Iris pigment epithelial cell (primary cell): ENCODE results near the gene MSH3.
"Not testable (repeated sequence)": the region's sequence is repeated elsewhere in the genome, so short reads cannot be mapped to it uniquely, and the experiment has no call there.

ENCODE experiments used
- DNase-seq: peaks from one replicate; pipeline ENCODE4 v3.0.0-alpha.2; 2011; ENCODE audit warnings: low read depth

The MSH3 gene

DNA sequence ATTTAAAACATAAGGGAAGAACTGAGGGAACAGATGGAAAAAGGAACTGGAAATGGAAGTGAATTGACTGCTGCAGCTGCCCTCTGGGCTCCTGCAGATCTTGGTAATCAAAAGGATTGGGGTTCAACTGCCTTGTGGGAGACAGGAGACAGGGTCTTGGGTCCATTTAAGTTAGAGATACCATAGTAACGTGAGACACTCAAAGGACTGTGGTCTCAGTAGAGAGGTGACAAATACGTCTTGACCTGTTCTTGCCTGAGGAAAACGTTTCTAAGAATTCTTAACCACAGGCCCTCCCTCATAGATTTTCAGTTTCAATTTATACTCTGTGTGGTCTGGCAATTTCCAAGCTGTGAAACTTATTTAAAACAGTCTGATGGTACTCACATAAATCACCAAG is 101.2 kb downstream of the MSH3 start:
- no peak for DNase-seq

DNA sequence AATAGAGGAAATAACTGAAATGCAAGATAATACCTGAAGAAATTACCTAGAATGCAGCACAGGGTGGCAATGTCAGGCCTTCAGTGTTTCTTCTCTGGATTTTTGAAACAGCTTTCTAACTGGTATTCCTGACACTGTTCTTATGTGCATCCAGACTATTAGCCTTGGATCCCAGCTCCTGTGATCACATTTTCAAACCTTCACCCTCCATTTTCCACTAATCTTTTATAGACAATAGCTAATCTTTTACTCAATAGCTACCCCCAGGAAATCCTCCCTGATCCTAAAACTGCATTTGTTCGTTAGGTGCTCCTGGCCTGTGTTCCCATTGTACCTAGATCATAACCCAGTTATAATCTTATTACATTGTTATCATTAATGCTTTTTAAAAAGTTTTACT is 101.8 kb downstream of the MSH3 start:
- DNase-seq = no peak

DNA sequence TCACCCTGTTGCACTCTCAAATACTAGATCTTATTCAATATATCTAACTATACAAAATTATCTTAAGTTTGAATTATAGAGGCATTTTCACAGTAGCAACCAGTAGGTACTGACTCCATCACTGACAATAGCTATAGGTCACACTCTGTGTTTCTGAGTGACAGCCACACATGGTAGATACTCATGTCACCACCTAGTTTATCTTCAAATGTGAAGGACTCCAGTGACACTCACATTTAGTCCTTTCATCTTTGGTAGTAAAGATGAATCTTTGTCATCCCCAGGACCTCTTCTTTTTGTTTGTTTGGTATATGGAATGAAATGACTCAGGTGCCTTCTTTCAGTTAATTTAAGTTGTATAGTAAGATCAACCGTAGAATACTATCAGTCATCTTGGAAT is 102.8 kb downstream of the MSH3 start:
- no peak for DNase-seq

DNA sequence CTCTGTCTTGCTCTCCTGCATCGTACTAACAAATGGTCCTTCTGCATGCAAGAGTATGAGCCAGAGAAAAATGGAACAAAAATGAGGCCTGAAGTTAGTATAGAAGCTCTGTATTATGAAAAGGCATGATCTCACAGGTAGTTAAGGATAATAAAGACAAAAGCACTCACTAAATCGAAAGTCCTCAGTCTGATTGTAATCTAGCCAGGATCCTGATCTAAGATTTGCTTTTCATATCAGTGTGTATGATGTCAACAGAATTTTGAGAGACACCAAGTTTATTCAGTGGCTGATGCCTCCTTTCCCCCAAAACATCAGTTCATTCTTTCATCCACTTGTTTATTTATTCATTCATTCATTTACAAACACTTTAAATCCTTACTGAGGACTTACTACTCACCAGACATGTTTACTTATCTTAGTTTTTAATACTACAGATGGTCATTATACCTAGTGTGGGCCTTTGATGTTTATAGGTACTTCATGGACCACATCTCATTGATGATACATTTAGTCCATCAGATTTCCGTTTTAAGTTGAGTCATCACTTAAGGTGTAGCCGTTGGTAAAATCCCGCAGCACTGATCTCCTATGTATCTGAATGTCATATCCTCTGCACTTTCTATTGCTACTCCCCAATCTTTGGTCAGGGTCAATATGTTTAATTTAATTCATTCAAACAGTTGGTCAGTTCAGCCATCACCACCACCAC is 105.6 kb downstream of the MSH3 start:
- no peak for DNase-seq

DNA sequence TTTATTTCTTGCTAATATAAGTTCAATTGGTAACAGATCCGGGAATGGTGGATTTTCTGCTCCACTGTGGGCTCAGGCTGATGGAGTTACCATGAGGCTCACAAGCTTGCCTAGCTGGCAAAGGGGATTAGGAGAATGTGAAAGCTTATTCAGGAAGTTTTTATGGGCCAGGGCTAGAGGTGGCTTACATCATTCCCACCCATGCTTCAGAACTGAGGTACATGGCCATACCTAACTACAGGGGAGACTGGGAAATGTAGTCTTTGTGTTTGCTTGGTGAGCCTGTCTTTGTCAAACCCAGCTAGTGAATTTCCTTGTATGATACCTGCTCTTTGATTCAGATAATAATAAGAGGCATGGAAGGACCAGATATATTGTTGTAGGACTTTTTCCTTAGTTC is 106.2 kb downstream of the MSH3 start:
- no peak for DNase-seq

DNA sequence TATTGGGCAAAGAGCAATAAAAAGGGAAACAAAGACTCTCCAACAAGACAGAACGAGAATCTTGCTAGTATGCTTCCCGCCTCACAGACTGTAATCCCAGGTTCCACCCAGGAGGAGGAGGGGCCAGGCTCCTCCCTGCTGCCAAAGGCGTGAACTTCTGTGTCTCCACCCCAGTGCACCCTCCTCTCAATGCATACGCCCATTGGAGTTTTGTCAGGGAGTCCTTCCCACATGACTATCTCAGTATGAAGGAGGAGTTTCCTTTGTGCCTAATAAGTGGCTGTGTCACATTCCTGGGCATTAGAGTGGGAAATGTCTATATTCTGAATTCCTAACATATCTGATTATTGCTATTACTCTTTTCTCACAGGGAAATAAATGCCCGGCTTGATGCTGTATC is 106.7 kb downstream of the MSH3 start:
- DNase-seq = no peak

DNA sequence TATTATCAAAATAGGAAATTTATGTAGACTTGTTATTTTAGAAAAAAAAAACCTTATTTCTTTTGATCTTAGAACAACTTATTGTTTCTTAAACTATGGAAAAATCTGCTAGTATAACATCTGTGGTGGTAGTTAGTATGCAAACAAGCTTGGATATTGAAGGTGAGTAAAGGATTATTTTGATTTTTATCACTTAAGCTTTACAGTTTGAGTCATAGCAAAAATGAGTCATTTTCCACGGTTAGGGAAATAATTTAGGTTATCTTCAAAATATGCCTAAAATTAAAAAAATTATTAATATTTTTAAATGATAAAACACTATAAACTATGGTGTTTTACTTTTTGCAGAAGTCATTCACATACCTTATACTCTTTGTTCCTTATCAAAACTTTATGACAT is 107.5 kb downstream of the MSH3 start:
- DNase-seq = peak; percentile 32

DNA sequence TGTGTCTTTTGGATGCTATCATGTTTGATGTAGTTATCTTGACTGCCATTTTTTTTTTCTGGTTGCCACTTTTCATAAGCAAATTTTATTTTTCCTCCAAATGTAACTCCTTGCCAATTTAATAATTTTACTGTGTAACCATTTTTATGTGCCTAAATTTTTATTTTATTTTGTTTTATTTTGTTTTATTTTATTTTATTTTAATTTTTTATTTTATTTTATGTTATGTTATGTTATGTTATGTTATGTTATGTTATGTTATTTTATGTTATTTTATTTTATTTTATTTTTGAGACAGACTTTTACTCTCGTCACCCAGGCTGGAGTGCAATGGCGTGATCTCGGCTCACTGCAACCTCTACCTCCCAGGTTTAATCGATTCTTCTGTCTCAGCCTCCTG is 108.1 kb downstream of the MSH3 start:
- no peak for DNase-seq

DNA sequence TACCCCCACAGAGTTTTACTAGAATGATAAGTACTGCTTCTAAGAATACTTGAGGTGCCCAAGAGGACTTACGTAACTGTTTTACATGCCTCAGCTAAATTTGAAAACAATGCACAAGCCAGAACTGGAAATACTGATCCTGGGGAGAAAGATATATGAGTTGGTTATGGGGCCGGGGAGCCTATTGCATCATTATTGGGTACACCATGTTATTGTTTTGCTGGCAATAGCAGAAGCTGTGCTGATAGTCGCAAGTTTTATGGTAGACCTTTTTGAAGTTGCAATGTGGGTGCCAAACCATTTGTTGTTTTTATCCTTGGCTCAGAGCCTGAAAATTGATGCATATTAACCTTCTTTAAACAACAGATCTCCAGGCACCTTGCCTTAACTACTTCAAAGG is 108.8 kb downstream of the MSH3 start:
- peak; percentile 81 for DNase-seq

DNA sequence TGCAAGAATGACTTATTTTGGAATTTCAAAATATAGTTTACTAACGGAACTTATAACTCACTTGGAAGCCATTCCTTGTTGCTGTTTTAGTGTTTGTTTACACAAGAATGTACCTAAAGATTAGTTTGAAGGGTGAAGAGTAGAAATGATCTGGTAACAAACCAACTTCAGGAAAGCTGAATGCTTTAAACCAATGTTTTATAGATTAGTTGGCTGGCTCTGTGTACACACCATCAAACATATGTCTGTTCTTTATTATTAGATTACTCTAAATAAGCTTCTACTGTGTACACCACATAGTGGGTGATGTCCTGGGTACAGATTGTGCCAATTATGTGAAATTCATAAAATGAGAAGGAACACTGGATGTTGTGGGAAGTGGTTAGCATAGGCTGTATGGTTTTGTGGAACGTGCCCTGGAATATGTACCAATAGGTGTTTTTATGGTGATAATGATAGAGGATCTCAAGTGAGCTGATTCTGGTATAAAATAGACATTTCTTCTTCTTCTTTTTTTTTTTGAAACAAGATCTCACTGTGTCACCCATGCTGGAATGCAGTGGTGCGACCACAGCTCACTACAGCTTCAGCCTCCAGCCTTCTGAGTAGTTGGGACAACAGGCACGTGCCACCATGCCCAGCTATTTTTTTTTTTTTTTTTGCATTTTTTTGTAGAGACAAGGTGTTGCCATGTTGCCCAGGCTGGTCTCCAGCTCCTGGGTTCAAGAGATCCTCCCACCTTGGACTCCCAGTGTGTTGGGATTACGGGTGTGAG is 109.6 kb downstream of the MSH3 start:
- peak; percentile 19 for DNase-seq

DNA sequence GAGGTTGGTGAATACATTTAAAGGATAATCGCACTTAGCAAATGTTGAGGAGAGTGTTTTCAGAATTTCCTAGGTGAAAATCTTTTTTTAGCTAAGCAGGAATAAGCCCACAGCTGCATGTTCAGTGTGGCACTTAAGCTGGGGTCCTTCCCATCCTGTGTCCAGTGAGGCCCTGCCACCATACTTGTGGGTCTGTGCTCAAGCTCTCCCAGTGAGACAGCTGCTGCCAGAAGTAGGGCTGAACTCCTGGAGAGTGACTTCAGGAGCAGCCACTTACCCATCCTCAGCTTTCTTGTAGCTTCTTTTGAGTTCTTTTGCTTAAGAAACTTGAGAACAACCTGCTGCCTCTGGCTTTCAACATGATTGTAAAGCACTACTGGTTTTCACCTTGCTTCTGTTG is 110.3 kb downstream of the MSH3 start:
- no peak for DNase-seq

DNA sequence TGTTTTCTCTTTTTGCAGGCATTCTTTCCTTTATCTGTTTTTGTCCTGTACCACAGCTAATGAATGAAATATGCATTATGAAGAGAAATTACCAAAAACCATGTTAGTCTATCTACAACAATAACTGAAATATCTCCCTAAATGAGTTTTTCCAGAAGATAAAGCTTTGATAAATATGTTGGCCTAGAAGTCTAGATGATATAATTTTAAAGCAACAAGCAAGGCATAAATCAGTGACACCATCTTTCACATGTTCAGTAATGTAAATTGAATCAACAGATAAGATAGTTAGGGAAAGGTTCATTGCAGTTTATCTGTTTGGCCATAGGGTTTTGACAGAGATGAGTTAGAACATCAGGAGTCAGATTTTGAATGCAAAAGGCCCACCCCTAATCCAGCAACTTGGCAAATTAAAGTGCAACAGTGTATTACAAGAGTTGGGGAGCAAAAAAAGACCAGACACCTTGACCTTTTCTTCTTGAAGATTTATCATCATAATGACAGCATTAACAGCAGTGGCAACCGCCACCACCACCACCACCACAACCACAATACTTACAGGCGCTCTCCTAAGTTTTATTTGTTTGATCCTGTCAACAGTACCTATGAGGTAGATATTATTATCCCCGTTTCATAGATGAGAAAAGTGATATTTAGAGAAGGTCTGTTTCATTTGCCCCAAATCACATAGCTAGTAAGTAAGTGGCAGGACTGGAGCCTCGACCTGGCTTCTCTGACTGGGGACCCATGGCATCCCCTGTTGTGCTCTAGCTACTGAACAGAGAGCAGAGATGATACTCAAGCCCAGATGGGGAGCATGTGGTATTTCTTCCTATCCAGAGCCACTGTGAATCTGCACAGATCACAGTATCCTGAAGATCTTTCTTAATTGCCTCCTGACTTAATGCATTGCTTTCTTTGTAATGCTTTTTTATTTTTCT is 123.2 kb downstream of the MSH3 start:
- no peak for DNase-seq

DNA sequence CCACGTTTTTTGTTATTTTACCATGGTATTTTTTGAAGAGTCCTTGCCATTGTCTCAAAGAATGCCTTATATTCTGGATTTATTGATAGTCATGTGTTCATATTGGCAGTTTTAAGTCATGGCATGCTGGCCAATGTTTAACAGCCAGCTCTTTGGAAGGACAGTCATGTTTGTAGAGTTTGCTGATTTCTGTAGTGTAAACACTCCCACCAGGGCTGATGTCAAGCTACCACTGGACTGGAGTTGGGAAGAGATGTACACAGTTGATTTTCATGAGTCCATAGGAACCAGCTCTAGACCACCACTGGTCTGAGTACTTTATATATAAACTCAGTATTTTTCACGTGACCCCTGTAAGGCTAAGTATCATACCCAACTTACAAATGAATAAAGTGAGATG is 125.6 kb downstream of the MSH3 start:
- DNase-seq = no peak

DNA sequence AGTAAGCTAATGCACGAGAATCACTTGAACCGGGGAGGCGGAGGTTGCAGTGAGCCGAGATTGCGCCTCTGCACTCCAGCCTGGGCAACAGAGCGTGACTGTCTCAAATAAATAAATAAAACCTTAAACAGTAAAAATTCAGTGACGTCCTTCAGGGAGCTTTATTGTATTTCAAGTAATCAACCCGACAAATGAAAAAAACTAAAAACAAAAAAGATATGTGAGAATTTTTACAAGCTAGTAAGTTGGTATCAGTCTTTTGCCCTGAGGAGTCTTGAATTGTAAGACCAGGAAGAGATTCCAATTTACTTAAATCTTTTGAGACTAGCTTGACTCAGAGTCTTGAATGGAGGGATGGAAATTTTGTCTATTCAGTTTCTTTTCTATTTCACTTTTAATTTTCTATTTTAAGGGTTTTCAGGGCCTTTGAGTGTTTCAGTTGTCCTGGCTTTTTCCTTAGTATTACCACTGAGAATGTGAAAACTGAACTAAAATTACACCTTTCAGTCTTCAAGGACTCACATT is 126.4 kb downstream of the MSH3 start:
- no peak for DNase-seq

DNA sequence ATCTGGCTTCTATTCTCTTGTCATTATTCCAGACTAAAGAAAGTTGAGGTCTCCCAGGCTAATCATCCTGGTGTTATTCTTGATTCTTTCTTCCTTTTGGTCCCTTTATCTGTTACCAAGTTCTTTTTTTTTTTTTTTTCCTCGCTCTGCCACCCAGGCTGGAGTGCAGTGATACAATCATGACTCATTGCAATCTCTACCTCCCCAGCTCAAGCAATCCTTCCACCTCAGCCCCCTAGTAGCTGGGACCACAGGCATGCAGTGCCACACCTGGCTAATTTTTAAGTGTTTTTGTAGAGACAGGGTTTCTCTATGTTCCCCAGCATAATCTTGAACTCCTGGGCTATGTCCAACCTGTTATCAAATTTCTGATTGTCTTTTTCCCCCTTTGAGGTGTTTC is 126.9 kb downstream of the MSH3 start:
- DNase-seq = peak; percentile 67

DNA sequence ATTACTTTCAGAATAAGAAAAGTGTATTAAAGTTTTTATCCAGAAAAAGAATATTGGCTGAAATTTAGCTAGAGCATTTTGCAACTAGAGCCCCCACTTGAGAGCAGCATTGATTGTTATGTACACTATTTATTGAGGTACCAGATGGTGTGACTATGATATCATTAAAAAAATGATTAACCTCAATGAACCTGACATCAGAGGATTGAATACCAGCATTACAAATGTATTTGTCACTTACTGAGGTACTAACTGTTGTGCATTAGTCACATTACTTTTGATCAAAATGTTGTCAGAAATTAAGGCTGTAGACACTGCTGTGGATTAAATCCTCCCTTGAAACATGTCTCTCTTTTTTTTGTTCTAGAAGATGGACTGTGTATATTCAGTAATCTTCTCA is 128.2 kb downstream of the MSH3 start:
- DNase-seq = no peak

DNA sequence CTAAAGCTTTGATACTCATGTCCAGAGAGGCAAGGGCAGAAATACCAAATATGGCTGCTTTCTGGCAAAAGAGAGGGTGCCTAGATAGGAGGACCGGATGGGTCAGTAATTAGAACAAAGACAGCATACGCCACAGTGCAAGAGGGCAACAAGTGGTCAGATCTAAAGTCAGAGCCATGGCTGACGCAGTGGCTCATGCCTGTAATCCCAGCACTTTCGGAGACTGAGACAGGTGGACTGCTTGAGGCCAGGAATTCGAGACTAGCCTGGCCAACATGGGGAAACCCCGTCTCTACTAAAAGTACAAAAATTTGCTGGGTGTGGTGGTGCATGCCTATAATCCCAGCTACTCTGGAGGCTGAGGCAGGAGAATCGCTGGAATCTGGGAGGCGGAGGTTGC is 129.3 kb downstream of the MSH3 start:
- not testable (repeated sequence) for DNase-seq

DNA sequence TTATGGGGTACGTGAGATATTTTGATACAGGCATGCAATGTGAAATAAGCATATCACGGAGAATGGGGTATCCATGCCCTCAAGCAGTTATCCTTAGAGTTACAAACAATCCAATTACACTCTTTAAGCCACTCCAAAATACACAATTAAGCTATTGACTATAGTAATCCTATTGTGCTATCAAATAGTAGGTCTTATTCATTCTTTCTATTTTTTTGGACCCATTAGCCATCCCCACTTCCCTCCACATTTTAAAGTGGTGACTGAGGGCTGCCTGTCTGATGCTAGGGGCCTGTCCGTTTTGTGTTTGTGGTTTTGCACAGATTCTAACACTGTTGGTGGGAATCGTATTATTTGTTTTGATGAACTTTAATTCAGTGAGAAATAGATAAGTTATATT is 130.0 kb downstream of the MSH3 start:
- no peak for DNase-seq

DNA sequence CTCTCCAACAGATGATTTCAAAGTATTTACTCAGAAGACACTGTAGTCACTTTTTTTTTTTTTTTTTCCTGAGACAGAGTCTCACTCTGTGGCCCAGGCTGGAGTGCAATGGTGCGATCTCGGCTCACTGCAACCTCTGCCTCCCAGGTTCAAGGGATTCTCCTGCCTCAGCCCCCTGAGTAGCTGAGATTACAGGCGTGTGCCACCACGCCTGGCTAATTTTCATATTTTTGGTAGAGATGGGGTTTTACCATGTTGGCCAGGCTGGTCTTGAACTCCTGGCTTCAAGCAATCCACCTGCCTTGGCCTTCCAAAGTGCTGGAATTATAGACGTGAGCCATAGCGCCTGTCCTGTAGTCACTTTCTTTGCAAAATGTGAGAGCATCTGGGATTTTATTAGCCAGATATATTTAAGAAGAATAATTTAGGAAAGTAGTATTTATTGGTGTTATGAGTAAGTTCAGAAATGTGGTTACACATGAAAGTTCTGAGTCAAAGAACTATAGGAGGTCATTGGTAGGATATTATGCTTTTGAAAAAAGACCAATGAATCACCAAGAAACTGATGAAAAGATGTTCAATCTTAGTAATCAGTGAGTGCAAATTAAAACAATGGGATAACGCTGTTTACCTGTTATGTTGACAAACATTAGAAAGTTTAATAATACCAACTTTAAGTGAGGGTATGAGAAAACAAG is 135.0 kb downstream of the MSH3 start:
- not testable (repeated sequence) for DNase-seq

DNA sequence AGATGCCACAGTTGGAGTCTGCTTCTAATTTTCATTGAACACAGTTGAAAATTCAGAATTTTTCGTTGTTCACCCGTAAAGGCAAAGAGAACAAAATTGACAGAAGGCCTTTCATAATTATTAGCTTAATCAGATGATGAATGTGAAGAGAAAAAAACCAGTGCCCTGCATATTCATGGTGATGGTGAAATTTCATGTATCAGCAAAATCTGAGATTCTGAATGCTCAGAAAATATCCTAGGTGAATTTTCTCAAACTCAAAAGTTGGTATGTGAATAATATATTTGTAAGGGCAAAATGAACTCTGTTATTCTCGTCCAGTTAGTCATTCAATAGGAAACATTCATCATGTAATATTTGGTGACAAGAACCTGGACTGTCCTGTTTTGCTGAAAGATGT is 136.2 kb downstream of the MSH3 start:
- no peak for DNase-seq

DNA sequence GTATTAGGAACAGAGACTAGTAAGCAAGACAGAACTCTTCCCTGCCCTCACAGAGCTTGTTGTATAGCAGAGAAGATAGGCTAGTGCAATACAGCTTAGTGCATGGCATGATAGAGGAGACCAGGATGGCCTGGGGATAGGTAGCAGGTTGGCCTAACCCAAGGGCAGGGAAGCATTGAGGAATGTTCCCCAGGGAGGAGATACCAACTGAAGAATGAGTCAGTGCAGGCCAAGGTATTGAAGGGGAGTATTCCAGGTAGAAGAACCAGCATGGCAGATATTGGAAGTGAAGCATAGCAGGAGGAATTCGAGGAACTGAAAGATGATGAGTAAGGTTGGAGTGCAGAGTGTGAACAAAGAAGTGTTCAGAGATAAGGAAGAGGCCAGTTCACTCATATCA is 138.9 kb downstream of the MSH3 start:
- no peak for DNase-seq

DNA sequence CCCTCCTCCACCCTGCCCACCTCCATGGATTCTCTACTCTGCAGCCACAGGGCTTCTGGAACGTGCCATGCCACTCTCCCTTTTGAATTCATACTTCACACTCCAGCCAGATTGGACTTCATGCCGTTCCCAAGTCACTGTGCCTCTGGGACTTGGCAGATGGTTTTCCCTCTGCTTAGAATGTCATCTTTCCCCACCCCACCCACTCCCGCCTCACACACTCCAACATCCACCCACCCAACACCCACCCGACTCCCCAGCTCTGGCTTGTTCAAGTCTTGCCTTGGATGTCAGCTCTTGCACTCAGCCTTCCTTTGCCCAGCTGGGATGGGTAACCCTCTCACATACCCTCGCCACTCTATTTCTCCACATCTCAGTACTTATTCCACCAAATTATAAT is 142.4 kb downstream of the MSH3 start:
- DNase-seq = no peak
